BJ (cell line): Measurements from ENCODE around the gene NFATC3. TPM values are rescaled to one million over a fixed set of nuclear protein-coding genes. Genes with fewer than 3 reads are reported as not detected.

ENCODE experiments used
- CTCF ChIA-PET: fragments of 350-600 bp; formaldehyde crosslinking; extraction: SDS; loops from one replicate; lab custom pipeline; 2021; ENCODE audit warnings: antibody characterized with exemption, inconsistent platforms; lab: Yijun Ruan, JAX
- POLR2A ChIA-PET: fragments of 300-600 bp; sonication (Branson Sonifier 250); formaldehyde crosslinking; extraction: SDS; loops from one replicate; lab custom pipeline; 2021; ENCODE audit warnings: antibody characterized with exemption; lab: Charles Lee
- DNase-seq: peaks from one replicate; pipeline ENCODE4 v3.0.0-alpha.2; 2011; ENCODE audit warnings: low read depth
- H3K27me3 ChIP-seq: 2 replicates; pipeline ENCODE4 v1.6.0; 2011; ENCODE audit warnings: low read length; ENCODE audit not compliant: control insufficient read depth, insufficient read depth
- H3K36me3 ChIP-seq: 2 replicates; pipeline ENCODE4 v1.5.1; 2011; ENCODE audit warnings: low read length; ENCODE audit not compliant: control insufficient read depth, insufficient read depth
- H3K4me3 ChIP-seq: 2 replicates; pipeline ENCODE4 v1.5.1; 2011; ENCODE audit warnings: low read depth, mild to moderate bottlenecking, control low read depth, low read length
- CTCF ChIP-seq: IDR thresholded peaks from 2 replicates; pipeline ENCODE4 v1.5.1; 2011; ENCODE audit warnings: low read depth, mild to moderate bottlenecking, control low read depth, inconsistent platforms, low read length, moderate library complexity; ENCODE audit not compliant: insufficient read depth
- polyA plus RNA-seq: library from polyadenylated mRNA; depleted of rRNA; stranded (reverse); fragments of >200 nt; gene quantifications from 2 replicates; pipeline ENCODE4 v1.2.3, GENCODE V29; 2011

Gene NFATC3
- polyA plus RNA-seq, 1 experiment = 10.5 TPM

- Histone ChIP-seq H3K36me3 (peaks cover 4% of the 10 kb centered on the region), H3K4me3 (no peak overlapping the region), H3K27me3 (no peaks in the 10 kb centered on the region)
- ChIA-PET CTCF (interaction anchor here (0.7 to 0.8 kb wide), 2 partner anchors 10 kb away, joined by 3 read pairs; no protein-coding TSS in a partner anchor), POLR2A (no interaction called here)
- no peak for DNase-seq
- TF ChIP-seq CTCF = no peak
Measured at GRCh38 chr16:68046106-68046505, 39.1 kb upstream of the NFATC3 start.

GRCh38 chr16:68047987-68048386 lies 37.2 kb upstream of the NFATC3 start:
- POLR2A ChIA-PET = interaction anchor here (0.6 kb wide), 1 partner anchor 65 kb away, joined by 3 read pairs; no protein-coding TSS in a partner anchor

GRCh38 chr16:68049449-68049848 lies 35.7 kb upstream of the NFATC3 start:
- CTCF ChIA-PET = interaction anchor here (0.5 to 1.8 kb wide), 2 partner anchors 9 to 199 kb away, joined by 3 to 8 read pairs; no protein-coding TSS in a partner anchor
- Histone ChIP-seq H3K36me3 (peaks cover 7% of the 10 kb centered on the region), H3K4me3 (no peak overlapping the region), H3K27me3 (no peaks in the 10 kb centered on the region)
- no peak for DNase-seq
- TF ChIP-seq CTCF = no peak
- POLR2A ChIA-PET = no interaction called here

More at GRCh38 chr16:68047987-68048386, 37.2 kb upstream of the NFATC3 start:
- Histone ChIP-seq H3K36me3 (peaks cover 4% of the 10 kb centered on the region), H3K4me3 (no peak overlapping the region), H3K27me3 (no peaks in the 10 kb centered on the region)
- TF ChIP-seq CTCF = no peak
- no peak for DNase-seq
- CTCF ChIA-PET = interaction anchor here (0.6 kb wide), 1 partner anchor 107 kb away, joined by 3 read pairs; no protein-coding TSS in a partner anchor

- CTCF ChIA-PET = interaction anchor here (0.6 to 2.2 kb wide), 5 partner anchors 9 to 239 kb away, joined by 3 to 10 read pairs (median 4); no protein-coding TSS in a partner anchor
- Histone ChIP-seq H3K36me3 (peaks cover 6% of the 10 kb centered on the region; the same call in 1 of the 2 replicates), H3K4me3 (no peak overlapping the region), H3K27me3 (no peaks in the 10 kb centered on the region)
- no peak for DNase-seq
- POLR2A ChIA-PET = no interaction called here
- no peak for TF ChIP-seq CTCF
Measured at GRCh38 chr16:68055395-68055794, 29.8 kb upstream of the NFATC3 start.

- TF ChIP-seq CTCF = no peak
- POLR2A ChIA-PET = no interaction called here
- CTCF ChIA-PET = interaction anchor here (1.6 kb wide), 1 partner anchor 19 kb away, joined by 3 read pairs; no protein-coding TSS in a partner anchor
- Histone ChIP-seq H3K27me3 (no peaks in the 10 kb centered on the region), H3K4me3 (no peak overlapping the region), H3K36me3 (0 out of 2 replicates have a peak, but pooled peaks cover 3% of the 10 kb centered on the region)
- no peak for DNase-seq
Measured at GRCh38 chr16:68059804-68060203, 25.4 kb upstream of the NFATC3 start.
